Omental fat pad (tissue), 4 donors: Measurements from ENCODE around the gene ZP1. TPM values are rescaled to one million over a fixed set of nuclear protein-coding genes. Genes with fewer than 3 reads are reported as not detected.

Experiments used
- ATAC-seq: fragments of 150-250 bp; one replicate; pipeline ENCODE4 v1.9.1; 2016; ENCODE audit warnings: mild to moderate bottlenecking, moderate library complexity; ENCODE audit not compliant: low FRiP score
- DNase-seq: peaks from one replicate; pipeline ENCODE4 v3.0.0-alpha.2; 2019; ENCODE audit warnings: low spot score
- total RNA-seq, 4 donors: library from RNA; depleted of rRNA; stranded (reverse); fragments of >200 nt; gene quantifications; one replicate each; pipeline ENCODE4 v1.1.0, GENCODE V29; 2016
- TF ChIP-seq, protein P1 (sequence below), 3 donors: fragments of 450-650 bp; IDR thresholded peaks; one replicate each; pipeline ENCODE4 v1.5.1; 2016 to 2017; ENCODE audit warnings: antibody characterized with exemption in 3 of 3, mild to moderate bottlenecking in 3 of 3, moderate library complexity in 2 of 3

The ZP1 gene
- total RNA-seq, 4 donors from 2014 or later: 2.2 to 3.0 TPM; not detected in 2

- ATAC-seq: no peak
- no peak for DNase-seq
Observed at GRCh38 chr11:60875366-60876167, 8.2 kb downstream of the ZP1 start.

GRCh38 chr11:60876168-60876485 is 8.8 kb downstream of the ZP1 start:
- TF ChIP-seq, protein P1, sequence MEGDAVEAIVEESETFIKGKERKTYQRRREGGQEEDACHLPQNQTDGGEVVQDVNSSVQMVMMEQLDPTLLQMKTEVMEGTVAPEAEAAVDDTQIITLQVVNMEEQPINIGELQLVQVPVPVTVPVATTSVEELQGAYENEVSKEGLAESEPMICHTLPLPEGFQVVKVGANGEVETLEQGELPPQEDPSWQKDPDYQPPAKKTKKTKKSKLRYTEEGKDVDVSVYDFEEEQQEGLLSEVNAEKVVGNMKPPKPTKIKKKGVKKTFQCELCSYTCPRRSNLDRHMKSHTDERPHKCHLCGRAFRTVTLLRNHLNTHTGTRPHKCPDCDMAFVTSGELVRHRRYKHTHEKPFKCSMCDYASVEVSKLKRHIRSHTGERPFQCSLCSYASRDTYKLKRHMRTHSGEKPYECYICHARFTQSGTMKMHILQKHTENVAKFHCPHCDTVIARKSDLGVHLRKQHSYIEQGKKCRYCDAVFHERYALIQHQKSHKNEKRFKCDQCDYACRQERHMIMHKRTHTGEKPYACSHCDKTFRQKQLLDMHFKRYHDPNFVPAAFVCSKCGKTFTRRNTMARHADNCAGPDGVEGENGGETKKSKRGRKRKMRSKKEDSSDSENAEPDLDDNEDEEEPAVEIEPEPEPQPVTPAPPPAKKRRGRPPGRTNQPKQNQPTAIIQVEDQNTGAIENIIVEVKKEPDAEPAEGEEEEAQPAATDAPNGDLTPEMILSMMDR (IDR thresholded peaks at IDR 0.05): no peak
- ATAC-seq (no peak), DNase-seq (no peak)

More at GRCh38 chr11:60875366-60876167, 8.2 kb downstream of the ZP1 start:
- TF ChIP-seq, protein P1 (IDR thresholded peaks at IDR 0.05): no peak

- DNase-seq (no peak), ATAC-seq (no peak)
- TF ChIP-seq, protein P1 (IDR thresholded peaks at IDR 0.05): no peak
Observed at GRCh38 chr11:60878245-60879101, 11.1 kb downstream of the ZP1 start.

DNA sequence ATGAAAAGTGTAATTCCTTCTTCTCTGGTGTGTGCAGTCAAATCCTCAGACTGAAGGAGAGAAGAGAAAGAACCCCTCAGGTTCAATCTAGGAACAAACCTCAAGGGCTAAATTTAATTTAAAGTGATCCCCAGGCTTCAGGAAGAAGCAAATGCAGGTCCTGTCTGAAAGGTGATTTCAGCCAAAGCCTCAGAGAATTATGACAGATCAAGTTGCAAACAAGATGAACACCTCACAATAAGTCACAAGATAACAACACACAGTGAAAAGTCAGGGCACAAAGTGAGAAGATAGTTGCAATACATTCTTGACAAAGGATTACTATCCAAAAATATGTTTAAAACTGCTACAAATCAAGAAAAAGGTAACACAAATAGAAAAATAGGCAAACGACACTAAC is 11.8 kb downstream of the ZP1 start:
- TF ChIP-seq, protein P1 (IDR thresholded peaks at IDR 0.05): no peak
- ATAC-seq: no peak

DNA sequence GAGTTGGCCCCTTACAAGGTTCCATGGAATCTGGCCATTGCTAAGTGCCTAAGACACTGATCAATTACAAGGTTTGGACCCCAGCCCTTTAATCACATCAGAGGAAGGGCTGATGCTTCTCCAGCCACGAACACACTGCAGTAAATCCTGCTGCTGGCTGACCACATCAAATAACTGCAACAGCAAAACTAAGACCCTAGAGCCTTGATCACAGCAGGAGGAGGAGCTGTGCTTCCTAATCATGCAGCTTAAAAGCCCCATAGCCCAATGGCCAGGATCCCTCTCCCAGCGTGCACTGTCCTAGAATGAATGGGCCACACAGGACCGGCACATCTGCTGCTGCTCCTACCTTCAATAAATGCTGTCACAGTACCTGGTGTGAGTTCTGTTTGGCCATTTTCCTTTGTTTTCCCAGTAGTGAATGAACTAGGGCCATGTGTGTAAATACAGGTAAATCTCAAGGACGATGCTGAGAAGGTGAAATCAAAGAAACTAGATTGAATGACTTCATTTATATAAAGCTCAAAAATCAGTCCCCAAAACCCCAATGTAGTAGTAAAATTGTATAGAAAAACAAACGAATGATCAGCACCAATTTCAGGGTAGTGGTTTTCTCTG is 12.7 kb downstream of the ZP1 start:
- ATAC-seq: no peak
- TF ChIP-seq, protein P1 (IDR thresholded peaks at IDR 0.05): no peak
- no peak for DNase-seq

More for the DNA sequence above, 11.8 kb downstream of the ZP1 start:
- no peak for DNase-seq

- DNase-seq (no peak), ATAC-seq (no peak)
- TF ChIP-seq, protein P1 (IDR thresholded peaks at IDR 0.05): no peak
Observed at GRCh38 chr11:60880643-60881282, 13.4 kb downstream of the ZP1 start.
